Gastrocnemius medialis (tissue), 4 donors: ENCODE data around the gene PANK4. TPM values are rescaled to one million over a fixed set of nuclear protein-coding genes. Genes with fewer than 3 reads are reported as not detected.

Experiments used
- ATAC-seq, 2 donors: fragments of 150-250 bp; one replicate each; pipeline ENCODE4 v1.9.1; 2016
- DNase-seq, 2 donors: peaks; one replicate each; pipeline ENCODE4 v3.0.0-alpha.2; 2019
- H3K27ac ChIP-seq, 4 donors: fragments of 200-600 bp; sonication (generic); 1 replicate in 1 of 4; 2 replicates in 3 of 4; pipeline ENCODE4 v1.5.1; 2016 to 2018; ENCODE audit warnings: mild to moderate bottlenecking in 2 of 4, moderate library complexity in 1 of 4
- H3K27me3 ChIP-seq, 3 donors: fragments of 200-600 bp; sonication (generic) in 2 of 3; 1 replicate in 1 of 3; 2 replicates in 2 of 3; pipeline versions ENCODE4 v1.5.1 to v1.6.0; 2016 to 2019; ENCODE audit warnings: mild to moderate bottlenecking in 1 of 3, moderate library complexity in 1 of 3
- H3K36me3 ChIP-seq, 2 donors: fragments of 200-600 bp; sonication (generic) in 1 of 2; one replicate each; pipeline ENCODE4 v1.5.1; 2017 to 2018
- H3K4me1 ChIP-seq, 2 donors: fragments of 200-600 bp; sonication (generic) in 1 of 2; one replicate each; pipeline ENCODE4 v1.5.1; 2016 to 2017; ENCODE audit warnings: mild to moderate bottlenecking in 2 of 2
- H3K4me3 ChIP-seq, 4 donors: fragments of 200-600 bp; sonication (generic) in 3 of 4; 1 replicate in 1 of 4; 2 replicates in 3 of 4; pipeline ENCODE4 v1.5.1; 2016 to 2019; ENCODE audit warnings: mild to moderate bottlenecking in 2 of 4
- H3K9me3 ChIP-seq, 3 donors: fragments of 200-600 bp; sonication (generic) in 2 of 3; 1 replicate in 1 of 3; 2 replicates in 2 of 3; pipeline ENCODE4 v1.5.1; 2016 to 2019
- CTCF ChIP-seq, 5 experiments: fragments of 450-650 bp in 3 of 5; fragments of 200-600 bp in 2 of 5; sonication (generic) in 2 of 5; IDR thresholded peaks in 4 of 5; conservative IDR thresholded peaks in 1 of 5; 1 replicate in 4 of 5; 2 replicates in 1 of 5; pipeline ENCODE4 v1.5.1; 2016 to 2019; ENCODE audit warnings: antibody characterized with exemption in 5 of 5, mild to moderate bottlenecking in 3 of 5, moderate library complexity in 3 of 5
- POLR2A ChIP-seq, 2 donors: fragments of 450-650 bp; IDR thresholded peaks; one replicate each; pipeline ENCODE4 v1.6.1; 2017; ENCODE audit warnings: antibody characterized with exemption in 2 of 2, mild to moderate bottlenecking in 2 of 2, moderate library complexity in 2 of 2
- in situ Hi-C, 4 donors: fragments of 200-750 bp; cut with MboI; loops; one replicate each; pipeline versions ENCODE4 v1.15.0 to v1.8.0; 2017; ENCODE audit warnings: low sequenced_read_pairs in 4 of 4
- intact Hi-C: fragments of 100-400 bp; cut with DNase I; formaldehyde crosslinking; loops from one replicate; pipeline ENCODE4 v1.15.1; 2023; ENCODE audit warnings: low total_unique reads
- total RNA-seq, 4 donors: library from RNA; depleted of rRNA; stranded (reverse); fragments of >200 nt; gene quantifications; one replicate each; pipeline versions ENCODE4 v1.1.0 to v1.2.3, GENCODE V29; 2016

Gene PANK4
- total RNA-seq, 4 donors from 2014 or later, result 27.5 to 54.2 (median 38.5) TPM

GRCh38 chr1:2466958-2467554, 59.3 kb downstream of the PANK4 start:
- no peaks in the 10 kb centered on the region for H3K4me1 ChIP-seq
- in situ Hi-C loops (no loop called here), intact Hi-C loops (loop anchor here (10.0 kb wide), 1 partner anchor 78 kb away; no protein-coding TSS in a partner anchor)
- no peaks in the 10 kb centered on the region for H3K9me3 ChIP-seq
- H3K27ac ChIP-seq, result no peak overlapping the region
- peaks cover 56 to 70% (median 70%) of the 10 kb centered on the region in 3 donors for H3K27me3 ChIP-seq
- H3K36me3 ChIP-seq, result no peaks in the 10 kb centered on the region
- no peak overlapping the region for H3K4me3 ChIP-seq
- ATAC-seq (no peak), DNase-seq (no peak)
- TF ChIP-seq POLR2A (IDR thresholded peaks at IDR 0.05) (no peak), CTCF (IDR thresholded peaks at IDR 0.05 in 4 of 5, conservative IDR thresholded peaks at IDR 0.05 in 1 of 5) (no peak)

GRCh38 chr1:2466270-2466665, 60.1 kb downstream of the PANK4 start:
- Histone ChIP-seq H3K27me3 (peaks cover 59 to 76% (median 70%) of the 10 kb centered on the region in 3 donors), H3K4me1 (no peaks in the 10 kb centered on the region), H3K4me3 (no peak overlapping the region), H3K27ac (no peak overlapping the region), H3K36me3 (no peaks in the 10 kb centered on the region), H3K9me3 (no peaks in the 10 kb centered on the region)
- TF ChIP-seq CTCF (IDR thresholded peaks at IDR 0.05 in 4 of 5, conservative IDR thresholded peaks at IDR 0.05 in 1 of 5) (no peak), POLR2A (IDR thresholded peaks at IDR 0.05) (no peak)
- DNase-seq, result no peak
- in situ Hi-C loops, result no loop called here
- ATAC-seq, result no peak
- intact Hi-C loops, result loop anchor here (10.0 kb wide), 1 partner anchor 79 kb away; no protein-coding TSS in a partner anchor

- H3K27ac ChIP-seq, result no peak overlapping the region
- ATAC-seq (no peak), DNase-seq (no peak)
- H3K9me3 ChIP-seq, result no peaks in the 10 kb centered on the region
- no peak overlapping the region for H3K4me3 ChIP-seq
- peaks cover 59 to 81% (median 70%) of the 10 kb centered on the region in 3 donors for H3K27me3 ChIP-seq
- no peak for TF ChIP-seq CTCF (IDR thresholded peaks at IDR 0.05 in 4 of 5, conservative IDR thresholded peaks at IDR 0.05 in 1 of 5)
- no peak for TF ChIP-seq POLR2A (IDR thresholded peaks at IDR 0.05)
- intact Hi-C loops, result loop anchor here (10.0 kb wide), 1 partner anchor 79 kb away; no protein-coding TSS in a partner anchor
- in situ Hi-C loops, result no loop called here
- no peaks in the 10 kb centered on the region for H3K4me1 ChIP-seq
- H3K36me3 ChIP-seq, result no peaks in the 10 kb centered on the region
These were observed 60.8 kb downstream of the PANK4 start for GRCh38 chr1:2465371-2466269.

GRCh38 chr1:2463396-2463795, 63.0 kb downstream of the PANK4 start:
- TF ChIP-seq CTCF (IDR thresholded peaks at IDR 0.05 in 4 of 5, conservative IDR thresholded peaks at IDR 0.05 in 1 of 5), result no peak
- no peak for TF ChIP-seq POLR2A (IDR thresholded peaks at IDR 0.05)
- no peak overlapping the region for H3K4me3 ChIP-seq
- no peaks in the 10 kb centered on the region for H3K9me3 ChIP-seq
- H3K4me1 ChIP-seq, result peaks cover 0 to 6% of the 10 kb centered on the region in 2 donors
- H3K27me3 ChIP-seq, result peaks cover 47 to 71% (median 59%) of the 10 kb centered on the region in 3 donors
- ATAC-seq (no peak), DNase-seq (no peak)
- in situ Hi-C loops, result no loop called here
- H3K36me3 ChIP-seq, result no peaks in the 10 kb centered on the region
- H3K27ac ChIP-seq, result no peak overlapping the region
- intact Hi-C loops, result loop anchor here (10.0 kb wide), 1 partner anchor 81 kb away; no protein-coding TSS in a partner anchor
